Measurements from ENCODE around the gene PCK2. TPM values are rescaled to one million over a fixed set of nuclear protein-coding genes. Genes with fewer than 3 reads are reported as not detected.

The PCK2 gene
- total RNA-seq, 1 donor from 2014 or later, result 62.7 TPM

GRCh38 chr14:24113379-24113800 lies 19.3 kb downstream of the PCK2 start:
- H3K27me3 Mint-ChIP-seq (ENCODE audit: low read depth), result no peaks in the 10 kb centered on the region
- H3K9me3 Mint-ChIP-seq, result no peaks in the 10 kb centered on the region
- peak overlapping the region; percentile 98 for H3K4me3 Mint-ChIP-seq (ENCODE audit: low read depth)
- peaks cover 29% of the 10 kb centered on the region for H3K36me3 Mint-ChIP-seq (ENCODE audit: low read depth)
- no peak for DNase-seq (ENCODE audit: low spot score)
- intact Hi-C loops (cut with micrococcal nuclease), result loop anchor here (10.0 kb wide), 1 partner anchor 789 kb away; the partner anchor contains the start of gene PABPN1
- H3K4me1 Mint-ChIP-seq (ENCODE audit: low read depth), result peaks cover 29% of the 10 kb centered on the region
- H3K27ac Mint-ChIP-seq, result peak overlapping the region; percentile 99

GRCh38 chr14:24113801-24114531 lies 19.9 kb downstream of the PCK2 start:
- Mint-ChIP-seq H3K36me3 (ENCODE audit: low read depth) (peaks cover 34% of the 10 kb centered on the region), H3K27ac (peak overlapping the region; percentile 99), H3K4me1 (ENCODE audit: low read depth) (peaks cover 28% of the 10 kb centered on the region), H3K9me3 (no peaks in the 10 kb centered on the region), H3K4me3 (ENCODE audit: low read depth) (peak overlapping the region; percentile 98), H3K27me3 (ENCODE audit: low read depth) (no peaks in the 10 kb centered on the region)
- DNase-seq (ENCODE audit: low spot score), result peak; percentile 78
- intact Hi-C loops (cut with micrococcal nuclease), result loop anchor here (1.0 to 10.0 kb wide), 9 partner anchors 19 to 789 kb away; partner anchors contain the start of genes CARMIL3, EMC9, GMPR2 and IPO4

GRCh38 chr14:24114532-24115421 lies 20.7 kb downstream of the PCK2 start, which contains the start of the genes DCAF11 and NRL:
DCAF11 (plus strand) TSS chr14:24114777; CDS start chr14:24115595, 818 bp downstream.
NRL (minus strand) TSS chr14:24114949; CDS start chr14:24082848, 32,101 bp downstream.
- intact Hi-C loops (cut with micrococcal nuclease), result loop anchor here (1.0 to 10.0 kb wide), 11 partner anchors 19 to 790 kb away; partner anchors contain the start of genes CARMIL3, CHMP4A, EMC9 and GMPR2
- peaks cover 42% of the 10 kb centered on the region for H3K36me3 Mint-ChIP-seq (ENCODE audit: low read depth)
- no peaks in the 10 kb centered on the region for H3K27me3 Mint-ChIP-seq (ENCODE audit: low read depth)
- H3K9me3 Mint-ChIP-seq, result no peaks in the 10 kb centered on the region
- DNase-seq (ENCODE audit: low spot score), result peak; percentile 99
- H3K27ac Mint-ChIP-seq, result peak within 1 kb of the TSS; percentile 99
- peaks cover 30% of the 10 kb centered on the region for H3K4me1 Mint-ChIP-seq (ENCODE audit: low read depth)
- H3K4me3 Mint-ChIP-seq (ENCODE audit: low read depth), result peak within 1 kb of the TSS; percentile 98

- H3K27ac Mint-ChIP-seq, result peak overlapping the region; percentile 99
- peaks cover 29% of the 10 kb centered on the region for H3K4me1 Mint-ChIP-seq (ENCODE audit: low read depth)
- no peaks in the 10 kb centered on the region for H3K9me3 Mint-ChIP-seq
These were observed 21.5 kb downstream of the PCK2 start for GRCh38 chr14:24115422-24116127.

GRCh38 chr14:24116128-24116814 lies 22.2 kb downstream of the PCK2 start:
- peaks cover 27% of the 10 kb centered on the region for H3K4me1 Mint-ChIP-seq (ENCODE audit: low read depth)
- intact Hi-C loops (cut with micrococcal nuclease), result loop anchor here (10.0 kb wide), 1 partner anchor 791 kb away; the partner anchor contains the start of gene PABPN1
- no peaks in the 10 kb centered on the region for H3K9me3 Mint-ChIP-seq
- no peak for DNase-seq (ENCODE audit: low spot score)
- H3K4me3 Mint-ChIP-seq (ENCODE audit: low read depth), result peak overlapping the region; percentile 98
- H3K27me3 Mint-ChIP-seq (ENCODE audit: low read depth), result no peaks in the 10 kb centered on the region
- peaks cover 55% of the 10 kb centered on the region for H3K36me3 Mint-ChIP-seq (ENCODE audit: low read depth)
- H3K27ac Mint-ChIP-seq, result peak overlapping the region; percentile 99

More at GRCh38 chr14:24115422-24116127, 21.5 kb downstream of the PCK2 start:
- no peak for DNase-seq (ENCODE audit: low spot score)
- Mint-ChIP-seq H3K36me3 (ENCODE audit: low read depth) (peaks cover 48% of the 10 kb centered on the region), H3K27me3 (ENCODE audit: low read depth) (no peaks in the 10 kb centered on the region), H3K4me3 (ENCODE audit: low read depth) (peak overlapping the region; percentile 98)
- intact Hi-C loops (cut with micrococcal nuclease), result loop anchor here (1.0 to 10.0 kb wide), 4 partner anchors 21 to 791 kb away; partner anchors contain the start of genes CHMP4A, IPO4, PABPN1 and PSME1

DNA sequence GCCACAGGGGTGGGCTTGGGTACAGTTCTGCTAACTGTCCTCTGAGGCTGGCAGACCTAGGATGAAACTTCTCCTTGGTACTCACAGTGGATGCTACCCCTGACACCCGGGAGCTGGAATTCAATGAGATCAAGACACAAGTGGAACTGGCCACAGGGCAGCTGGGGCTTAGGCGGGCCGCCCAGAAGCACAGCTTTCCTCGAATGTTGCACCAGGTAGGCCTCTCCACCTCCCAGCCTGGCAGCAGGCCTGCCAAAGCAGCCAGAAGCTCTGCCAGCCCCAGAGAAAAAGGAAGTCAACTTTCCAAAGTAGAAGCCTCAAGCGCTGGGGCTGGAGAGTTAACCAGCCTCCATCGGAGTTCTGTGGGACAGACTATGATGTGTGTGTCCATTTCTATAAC lies 23.1 kb downstream of the PCK2 start:
- no peak overlapping the region for H3K27ac Mint-ChIP-seq
- H3K27me3 Mint-ChIP-seq (ENCODE audit: low read depth), result no peaks in the 10 kb centered on the region
- no peak overlapping the region for H3K4me3 Mint-ChIP-seq (ENCODE audit: low read depth)
- H3K4me1 Mint-ChIP-seq (ENCODE audit: low read depth), result peaks cover 26% of the 10 kb centered on the region
- peaks cover 60% of the 10 kb centered on the region for H3K36me3 Mint-ChIP-seq (ENCODE audit: low read depth)
- no peaks in the 10 kb centered on the region for H3K9me3 Mint-ChIP-seq
- no peak for DNase-seq (ENCODE audit: low spot score)
- intact Hi-C loops (cut with micrococcal nuclease), result loop anchor here (10.0 kb wide), 1 partner anchor 792 kb away; the partner anchor contains the start of gene PABPN1

DNA sequence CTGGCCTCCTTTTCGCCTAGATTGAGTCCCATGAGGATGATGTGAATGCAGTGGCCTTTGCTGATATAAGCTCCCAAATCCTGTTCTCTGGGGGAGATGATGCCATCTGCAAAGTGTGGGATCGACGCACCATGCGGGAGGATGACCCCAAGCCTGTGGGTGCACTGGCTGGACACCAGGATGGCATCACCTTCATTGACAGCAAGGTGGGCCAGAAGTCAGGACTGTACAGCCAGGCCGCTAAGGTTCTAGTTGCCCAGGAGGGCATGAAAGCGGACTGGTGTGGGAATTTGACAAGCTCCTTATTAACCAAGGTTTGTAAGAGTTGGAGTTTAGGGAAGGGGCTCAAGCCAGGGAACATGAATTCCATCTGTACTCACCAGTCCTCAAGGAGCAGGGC lies 25.6 kb downstream of the PCK2 start:
- H3K36me3 Mint-ChIP-seq (ENCODE audit: low read depth), result peaks cover 76% of the 10 kb centered on the region
- H3K4me3 Mint-ChIP-seq (ENCODE audit: low read depth), result no peak overlapping the region
- DNase-seq (ENCODE audit: low spot score), result no peak
- peaks cover 26% of the 10 kb centered on the region for H3K4me1 Mint-ChIP-seq (ENCODE audit: low read depth)
- no peak overlapping the region for H3K27ac Mint-ChIP-seq
- no peaks in the 10 kb centered on the region for H3K9me3 Mint-ChIP-seq
- intact Hi-C loops (cut with micrococcal nuclease), result loop anchor here (10.0 kb wide), 1 partner anchor 795 kb away; the partner anchor contains the start of gene PABPN1
- no peaks in the 10 kb centered on the region for H3K27me3 Mint-ChIP-seq (ENCODE audit: low read depth)

DNA sequence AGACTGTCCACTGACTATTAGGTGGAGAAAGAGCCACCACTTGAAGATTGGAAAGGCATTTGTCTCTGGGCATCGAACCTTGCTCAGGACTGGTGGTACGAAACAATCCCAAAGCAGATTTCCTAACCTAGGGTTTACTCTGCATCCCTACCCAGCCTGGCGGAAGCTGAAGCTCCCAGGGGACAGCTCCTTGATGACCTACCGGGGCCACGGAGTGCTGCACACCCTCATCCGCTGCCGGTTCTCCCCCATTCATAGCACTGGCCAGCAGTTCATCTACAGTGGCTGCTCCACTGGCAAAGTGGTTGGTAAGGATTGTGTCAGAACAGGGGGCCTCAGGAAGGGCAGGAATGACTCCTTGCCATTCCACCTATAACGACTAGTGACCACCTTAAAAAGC lies 27.1 kb downstream of the PCK2 start:
- peaks cover 15% of the 10 kb centered on the region for H3K4me1 Mint-ChIP-seq (ENCODE audit: low read depth)
- H3K27ac Mint-ChIP-seq, result no peak overlapping the region
- peaks cover 67% of the 10 kb centered on the region for H3K36me3 Mint-ChIP-seq (ENCODE audit: low read depth)
- no peaks in the 10 kb centered on the region for H3K27me3 Mint-ChIP-seq (ENCODE audit: low read depth)
- no peak for DNase-seq (ENCODE audit: low spot score)
- H3K9me3 Mint-ChIP-seq, result no peaks in the 10 kb centered on the region
- intact Hi-C loops (cut with micrococcal nuclease), result no loop called here
- H3K4me3 Mint-ChIP-seq (ENCODE audit: low read depth), result no peak overlapping the region

GRCh38 chr14:24122416-24122815 lies 28.3 kb downstream of the PCK2 start:
- intact Hi-C loops (cut with micrococcal nuclease), result no loop called here
- H3K4me1 Mint-ChIP-seq (ENCODE audit: low read depth), result peaks cover 9% of the 10 kb centered on the region
- peaks cover 57% of the 10 kb centered on the region for H3K36me3 Mint-ChIP-seq (ENCODE audit: low read depth)
- H3K27ac Mint-ChIP-seq, result no peak overlapping the region
- H3K4me3 Mint-ChIP-seq (ENCODE audit: low read depth), result no peak overlapping the region
- no peak for DNase-seq (ENCODE audit: low spot score)
- no peaks in the 10 kb centered on the region for H3K27me3 Mint-ChIP-seq (ENCODE audit: low read depth)
- no peaks in the 10 kb centered on the region for H3K9me3 Mint-ChIP-seq

DNA sequence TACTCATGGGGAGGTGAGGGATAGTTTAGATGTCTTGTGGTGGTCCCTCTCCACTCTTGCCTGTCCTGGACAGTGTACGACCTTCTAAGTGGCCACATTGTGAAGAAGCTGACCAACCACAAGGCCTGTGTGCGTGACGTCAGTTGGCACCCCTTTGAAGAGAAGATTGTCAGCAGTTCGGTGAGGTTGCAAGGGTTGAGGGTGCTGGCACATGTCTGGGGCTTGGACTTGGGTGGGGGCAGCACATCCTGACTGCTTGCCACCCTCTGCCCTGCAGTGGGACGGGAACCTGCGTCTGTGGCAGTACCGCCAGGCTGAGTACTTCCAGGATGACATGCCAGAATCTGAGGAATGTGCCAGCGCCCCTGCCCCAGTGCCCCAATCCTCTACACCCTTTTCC lies 28.8 kb downstream of the PCK2 start:
- DNase-seq (ENCODE audit: low spot score), result no peak
- H3K36me3 Mint-ChIP-seq (ENCODE audit: low read depth), result peaks cover 52% of the 10 kb centered on the region
- no peaks in the 10 kb centered on the region for H3K9me3 Mint-ChIP-seq
- intact Hi-C loops (cut with micrococcal nuclease), result no loop called here
- H3K27me3 Mint-ChIP-seq (ENCODE audit: low read depth), result no peaks in the 10 kb centered on the region
- H3K4me1 Mint-ChIP-seq (ENCODE audit: low read depth), result peaks cover 7% of the 10 kb centered on the region
- no peak overlapping the region for H3K4me3 Mint-ChIP-seq (ENCODE audit: low read depth)
- H3K27ac Mint-ChIP-seq, result no peak overlapping the region

GRCh38 chr14:24123424-24124417 lies 29.6 kb downstream of the PCK2 start:
- H3K27ac Mint-ChIP-seq, result no peak overlapping the region
- H3K27me3 Mint-ChIP-seq (ENCODE audit: low read depth), result no peaks in the 10 kb centered on the region
- DNase-seq (ENCODE audit: low spot score), result no peak
- H3K4me3 Mint-ChIP-seq (ENCODE audit: low read depth), result no peak overlapping the region
- no peaks in the 10 kb centered on the region for H3K9me3 Mint-ChIP-seq
- intact Hi-C loops (cut with micrococcal nuclease), result no loop called here
- H3K36me3 Mint-ChIP-seq (ENCODE audit: low read depth), result peaks cover 44% of the 10 kb centered on the region
- H3K4me1 Mint-ChIP-seq (ENCODE audit: low read depth), result peaks cover 5% of the 10 kb centered on the region
